Activated CD4-positive, alpha-beta T cell treated with anti-CD3 and anti-CD28 coated beads, Interleukin-2, amount 10 ng/mL, durations not matched to agents 7 days and 5 days (primary cell): Measurements from ENCODE around the gene WASF3. TPM values are rescaled to one million over a fixed set of nuclear protein-coding genes. Genes with fewer than 3 reads are reported as not detected.

Experiments
- CTCF ChIA-PET: fragments of 350-600 bp; sonication (Branson Sonifier 250); formaldehyde crosslinking; loops from one replicate; lab custom pipeline; 2021; ENCODE audit warnings: antibody characterized with exemption; lab: Charles Lee
- POLR2A ChIA-PET: fragments of 350-600 bp; sonication (Branson Sonifier 250); formaldehyde crosslinking; loops from one replicate; lab custom pipeline; 2021; ENCODE audit warnings: antibody characterized with exemption; lab: Charles Lee
- DNase-seq: peaks from one replicate; pipeline ENCODE4 v3.0.0-alpha.2; 2020
- H3K27ac Mint-ChIP-seq: one replicate; pipeline ENCODE4 v1.8.0; 2021; ENCODE audit warnings: mild to moderate bottlenecking, moderate library complexity, mixed read lengths
- H3K27me3 Mint-ChIP-seq: one replicate; pipeline ENCODE4 v1.8.0; 2021; ENCODE audit warnings: mixed read lengths
- H3K36me3 Mint-ChIP-seq: one replicate; pipeline ENCODE4 v1.8.0; 2021; ENCODE audit warnings: low read depth, mixed read lengths
- H3K4me1 Mint-ChIP-seq: one replicate; pipeline ENCODE4 v1.8.0; 2021; ENCODE audit warnings: mixed read lengths
- H3K4me3 Mint-ChIP-seq: one replicate; pipeline ENCODE4 v1.8.0; 2021; ENCODE audit warnings: mild to moderate bottlenecking, moderate library complexity, mixed read lengths
- H3K9me3 Mint-ChIP-seq: one replicate; pipeline ENCODE4 v1.8.0; 2021; ENCODE audit warnings: mixed read lengths
- total RNA-seq, 2 experiments: library from RNA; stranded (reverse); gene quantifications; one replicate each; pipeline ENCODE4 v1.2.3, GENCODE V29; 2021

WASF3 gene
- total RNA-seq, 2 experiments from 2014 or later, result 0.12 TPM; not detected in 1

GRCh38 chr13:26707122-26708006 is 149.9 kb downstream of the WASF3 start:
- Mint-ChIP-seq H3K27ac (no peak overlapping the region), H3K36me3 (no peaks in the 10 kb centered on the region), H3K27me3 (peaks cover 2% of the 10 kb centered on the region), H3K4me1 (no peaks in the 10 kb centered on the region), H3K4me3 (no peak overlapping the region), H3K9me3 (peaks cover 1% of the 10 kb centered on the region)
- CTCF ChIA-PET, result interaction anchor here (1.7 to 2.9 kb wide), 3 partner anchors 8 to 523 kb away, joined by 3 to 11 read pairs (median 4); no protein-coding TSS in a partner anchor
- POLR2A ChIA-PET, result interaction anchor here (0.6 kb wide), 1 partner anchor 224 kb away, joined by 3 read pairs; no protein-coding TSS in a partner anchor
- peak; percentile 63 for DNase-seq

GRCh38 chr13:26708007-26708297 is 150.5 kb downstream of the WASF3 start:
- DNase-seq, result no peak
- H3K27ac Mint-ChIP-seq, result no peak overlapping the region
- no peak overlapping the region for H3K4me3 Mint-ChIP-seq
- ChIA-PET POLR2A (interaction anchor here (0.6 kb wide), 1 partner anchor 224 kb away, joined by 3 read pairs; no protein-coding TSS in a partner anchor), CTCF (interaction anchor here (2.9 kb wide), 1 partner anchor 9 kb away, joined by 11 read pairs; no protein-coding TSS in a partner anchor)
- peaks cover 7% of the 10 kb centered on the region for H3K9me3 Mint-ChIP-seq
- H3K27me3 Mint-ChIP-seq, result peaks cover 6% of the 10 kb centered on the region
- H3K4me1 Mint-ChIP-seq, result no peaks in the 10 kb centered on the region
- no peaks in the 10 kb centered on the region for H3K36me3 Mint-ChIP-seq

- CTCF ChIA-PET, result interaction anchor here (2.9 kb wide), 1 partner anchor 11 kb away, joined by 11 read pairs; no protein-coding TSS in a partner anchor
- Mint-ChIP-seq H3K27me3 (peaks cover 6% of the 10 kb centered on the region), H3K4me1 (no peaks in the 10 kb centered on the region), H3K9me3 (peaks cover 8% of the 10 kb centered on the region), H3K4me3 (no peak overlapping the region), H3K36me3 (no peaks in the 10 kb centered on the region), H3K27ac (no peak overlapping the region)
- POLR2A ChIA-PET, result no interaction called here
- DNase-seq, result no peak
Observed at GRCh38 chr13:26709461-26709860, 152.0 kb downstream of the WASF3 start.

- no peaks in the 10 kb centered on the region for H3K36me3 Mint-ChIP-seq
- CTCF ChIA-PET, result no interaction called here
- DNase-seq, result no peak
- H3K9me3 Mint-ChIP-seq, result peaks cover 8% of the 10 kb centered on the region
- H3K4me1 Mint-ChIP-seq, result no peaks in the 10 kb centered on the region
- POLR2A ChIA-PET, result no interaction called here
- H3K4me3 Mint-ChIP-seq, result no peak overlapping the region
- no peak overlapping the region for H3K27ac Mint-ChIP-seq
- H3K27me3 Mint-ChIP-seq, result peaks cover 4% of the 10 kb centered on the region
Observed at GRCh38 chr13:26710166-26710565, 152.7 kb downstream of the WASF3 start.

GRCh38 chr13:26711211-26711610 is 153.7 kb downstream of the WASF3 start:
- Mint-ChIP-seq H3K9me3 (peaks cover 8% of the 10 kb centered on the region), H3K36me3 (no peaks in the 10 kb centered on the region), H3K4me1 (no peaks in the 10 kb centered on the region), H3K27ac (no peak overlapping the region), H3K4me3 (no peak overlapping the region), H3K27me3 (peaks cover 4% of the 10 kb centered on the region)
- ChIA-PET CTCF (interaction anchor here (1.2 to 1.4 kb wide), 2 partner anchors 9 to 13 kb away, joined by 3 to 5 read pairs; no protein-coding TSS in a partner anchor), POLR2A (no interaction called here)
- no peak for DNase-seq

- Mint-ChIP-seq H3K36me3 (no peaks in the 10 kb centered on the region), H3K27me3 (peaks cover 4% of the 10 kb centered on the region), H3K4me1 (no peaks in the 10 kb centered on the region), H3K27ac (no peak overlapping the region), H3K9me3 (peaks cover 8% of the 10 kb centered on the region), H3K4me3 (no peak overlapping the region)
- POLR2A ChIA-PET, result no interaction called here
- CTCF ChIA-PET, result no interaction called here
- DNase-seq, result no peak
Observed at GRCh38 chr13:26713341-26713740, 155.9 kb downstream of the WASF3 start.

GRCh38 chr13:26716984-26717383 is 159.5 kb downstream of the WASF3 start:
- Mint-ChIP-seq H3K9me3 (peaks cover 8% of the 10 kb centered on the region), H3K27me3 (peaks cover 4% of the 10 kb centered on the region), H3K4me3 (no peak overlapping the region), H3K36me3 (no peaks in the 10 kb centered on the region), H3K27ac (no peak overlapping the region), H3K4me1 (peaks cover 18% of the 10 kb centered on the region)
- CTCF ChIA-PET, result no interaction called here
- DNase-seq, result no peak
- POLR2A ChIA-PET, result no interaction called here

- H3K36me3 Mint-ChIP-seq, result no peaks in the 10 kb centered on the region
- H3K4me1 Mint-ChIP-seq, result peaks cover 23% of the 10 kb centered on the region
- ChIA-PET POLR2A (no interaction called here), CTCF (no interaction called here)
- H3K27me3 Mint-ChIP-seq, result no peaks in the 10 kb centered on the region
- no peaks in the 10 kb centered on the region for H3K9me3 Mint-ChIP-seq
- DNase-seq, result no peak
- H3K4me3 Mint-ChIP-seq, result no peak overlapping the region
- H3K27ac Mint-ChIP-seq, result no peak overlapping the region
Observed at GRCh38 chr13:26718146-26718545, 160.7 kb downstream of the WASF3 start.

- no peak for DNase-seq
- ChIA-PET POLR2A (no interaction called here), CTCF (no interaction called here)
- Mint-ChIP-seq H3K4me1 (peaks cover 23% of the 10 kb centered on the region), H3K9me3 (no peaks in the 10 kb centered on the region), H3K27me3 (no peaks in the 10 kb centered on the region), H3K4me3 (no peak overlapping the region), H3K27ac (peak overlapping the region; percentile 5), H3K36me3 (no peaks in the 10 kb centered on the region)
Observed at GRCh38 chr13:26718872-26719271, 161.4 kb downstream of the WASF3 start.

- H3K9me3 Mint-ChIP-seq, result no peaks in the 10 kb centered on the region
- H3K4me1 Mint-ChIP-seq, result peaks cover 23% of the 10 kb centered on the region
- H3K4me3 Mint-ChIP-seq, result no peak overlapping the region
- no peak overlapping the region for H3K27ac Mint-ChIP-seq
- POLR2A ChIA-PET, result no interaction called here
- DNase-seq, result no peak
- no peaks in the 10 kb centered on the region for H3K27me3 Mint-ChIP-seq
- H3K36me3 Mint-ChIP-seq, result no peaks in the 10 kb centered on the region
- CTCF ChIA-PET, result interaction anchor here (0.6 to 0.9 kb wide), 4 partner anchors 8 to 538 kb away, joined by 3 to 5 read pairs (median 4); no protein-coding TSS in a partner anchor
Observed at GRCh38 chr13:26719356-26719945, 162.0 kb downstream of the WASF3 start.

GRCh38 chr13:26721251-26722121 is 164.0 kb downstream of the WASF3 start:
- H3K27me3 Mint-ChIP-seq, result no peaks in the 10 kb centered on the region
- peaks cover 23% of the 10 kb centered on the region for H3K4me1 Mint-ChIP-seq
- H3K4me3 Mint-ChIP-seq, result peak overlapping the region; percentile 47
- DNase-seq, result peak; percentile 55
- ChIA-PET CTCF (interaction anchor here (0.5 to 1.0 kb wide), 3 partner anchors 18 to 1097 kb away, joined by 3 to 6 read pairs (median 3); no protein-coding TSS in a partner anchor), POLR2A (interaction anchor here (0.7 kb wide), 1 partner anchor 537 kb away, joined by 3 read pairs; no protein-coding TSS in a partner anchor)
- peak overlapping the region; percentile 87 for H3K27ac Mint-ChIP-seq
- no peaks in the 10 kb centered on the region for H3K9me3 Mint-ChIP-seq
- no peaks in the 10 kb centered on the region for H3K36me3 Mint-ChIP-seq

- Mint-ChIP-seq H3K36me3 (no peaks in the 10 kb centered on the region), H3K4me1 (peaks cover 23% of the 10 kb centered on the region), H3K4me3 (no peak overlapping the region), H3K9me3 (no peaks in the 10 kb centered on the region), H3K27me3 (no peaks in the 10 kb centered on the region), H3K27ac (peak overlapping the region; percentile 87)
- POLR2A ChIA-PET, result no interaction called here
- no peak for DNase-seq
- CTCF ChIA-PET, result no interaction called here
Observed at GRCh38 chr13:26722321-26722720, 164.8 kb downstream of the WASF3 start.
